HepG2 (cell line): ENCODE results near the gene TAT. TPM values are rescaled to one million over a fixed set of nuclear protein-coding genes. Genes with fewer than 3 reads are reported as not detected.

ENCODE experiments used
- ATAC-seq: fragments of 200-7000 bp; cut with Tn5 transposase; 3 replicates; pipeline ENCODE4 v1.9.1; 2020; ENCODE audit warnings: mild to moderate bottlenecking, moderate library complexity
- BruUV-seq: library from RNA; stranded (reverse); fragments of 400-500 nt; replicated peaks from 2 replicates; lab custom pipeline; 2021; lab: Mats Ljungman, UMichigan
- CTCF ChIA-PET: fragments of 300-600 bp; formaldehyde crosslinking; extraction: SDS; loops from one replicate; lab custom pipeline; 2021; ENCODE audit warnings: low total read pairs, inconsistent platforms, low intra/inter-chr PET ratio; lab: Yijun Ruan, JAX
- POLR2A ChIA-PET: fragments of 350-600 bp; sonication (Branson Sonifier 250); formaldehyde crosslinking; loops from one replicate; lab custom pipeline; 2020; ENCODE audit warnings: antibody characterized with exemption, inconsistent platforms; lab: Yijun Ruan, JAX
- DNase-seq: peaks from one replicate; pipeline ENCODE4 v3.0.0-alpha.2; 2015; ENCODE audit warnings: low spot score
- FAIRE-seq: peaks from 3 replicates; lab custom pipeline; 2011; peaks lifted over from hg19 to GRCh38; lab: Jason Lieb, UNC
- H2AFZ ChIP-seq: one replicate; pipeline ENCODE4 v1.6.1; 2011; ENCODE audit warnings: low read length, inconsistent platforms
- H3K27ac ChIP-seq: fragments of 300-600 bp; 3 replicates; pipeline ENCODE4 v1.8.0; 2011; ENCODE audit warnings: mixed run types, mild to moderate bottlenecking, mixed read lengths, low read length, inconsistent platforms; ENCODE audit not compliant: insufficient read depth; ENCODE audit errors: extremely low read length
- H3K27me3 ChIP-seq, 2 experiments: fragments of 200-600 bp in 1 of 2; 2 replicates in 1 of 2; 3 replicates in 1 of 2; pipeline versions ENCODE4 v1.6.0 to v1.8.0; 2011; ENCODE audit warnings: low read length in 2 of 2, mild to moderate bottlenecking in 2 of 2, moderate library complexity in 2 of 2, inconsistent platforms in 1 of 2; ENCODE audit not compliant: insufficient read depth in 2 of 2, control insufficient read depth in 1 of 2
- H3K36me3 ChIP-seq, 2 experiments: fragments of 200-600 bp in 1 of 2; replicated peaks in 1 of 2; 2 replicates in 1 of 2; 3 replicates in 1 of 2; pipeline versions ENCODE4 v1.5.1 to v1.8.0; 2011; ENCODE audit warnings: low read length in 2 of 2, inconsistent platforms in 1 of 2; ENCODE audit not compliant: insufficient read depth in 2 of 2, control insufficient read depth in 1 of 2
- H3K4me1 ChIP-seq: 2 replicates; pipeline ENCODE4 v1.5.1; 2012; ENCODE audit warnings: low read length, inconsistent platforms; ENCODE audit not compliant: insufficient read depth
- H3K4me2 ChIP-seq: 2 replicates; pipeline ENCODE4 v1.6.0; 2011; ENCODE audit warnings: low read depth, low read length, inconsistent platforms
- H3K4me3 ChIP-seq, 3 experiments: fragments of 200-600 bp in 1 of 3; sonication (generic), shearing (Covaris generic) in 1 of 3; replicated peaks in 1 of 3; 2 replicates each; pipeline ENCODE4 v1.5.1; 2011 to 2016; ENCODE audit warnings: low read length in 3 of 3, inconsistent platforms in 2 of 3, low read depth in 2 of 3, mild to moderate bottlenecking in 2 of 3, control low read depth in 1 of 3, mixed read lengths in 1 of 3; ENCODE audit not compliant: insufficient read depth in 1 of 3
- H3K79me2 ChIP-seq: one replicate; pipeline ENCODE4 v1.6.1; 2011; ENCODE audit warnings: low read length, inconsistent platforms; ENCODE audit not compliant: insufficient read depth
- H3K9ac ChIP-seq: 2 replicates; pipeline ENCODE4 v1.6.0; 2011; ENCODE audit warnings: mild to moderate bottlenecking, low read depth, low read length, inconsistent platforms; ENCODE audit not compliant: insufficient read depth
- H3K9me3 ChIP-seq: 2 replicates; pipeline ENCODE4 v1.5.1; 2012; ENCODE audit warnings: mild to moderate bottlenecking, low read length
- H4K20me1 ChIP-seq: 2 replicates; pipeline ENCODE4 v1.6.0; 2011; ENCODE audit warnings: inconsistent platforms, mild to moderate bottlenecking, low read length, moderate library complexity; ENCODE audit not compliant: insufficient read depth
- KDM4B ChIP-seq: sonication (generic); formaldehyde crosslinking; IDR thresholded peaks from 2 replicates; pipeline ENCODE4 v1.4.0; 2020; ENCODE audit warnings: missing genetic modification reagents
- MAFF ChIP-seq: IDR thresholded peaks from 2 replicates; pipeline ENCODE4 v1.6.1; 2011; ENCODE audit warnings: low read depth, low read length, improper control_type of control experiment
- MAFK ChIP-seq, 2 experiments: IDR thresholded peaks in 1 of 2; conservative IDR thresholded peaks in 1 of 2; 2 replicates each; pipeline ENCODE4 v1.6.1; 2011; ENCODE audit warnings: improper control_type of control experiment in 2 of 2, low read length in 2 of 2
- RAD21 ChIP-seq: fragments of 450-650 bp; formaldehyde crosslinking; IDR thresholded peaks from 2 replicates; pipeline ENCODE4 v1.5.0; 2020; ENCODE audit warnings: mild to moderate bottlenecking
- RBM39 ChIP-seq: fragments of 200-400 bp; formaldehyde crosslinking; IDR thresholded peaks from one replicate; pipeline ENCODE4 v1.6.1; 2018; ENCODE audit warnings: antibody characterized with exemption, mild to moderate bottlenecking, low read depth, low read length; ENCODE audit not compliant: poor library complexity, severe bottlenecking
- THYN1 ChIP-seq: sonication (generic); formaldehyde crosslinking; IDR thresholded peaks from 2 replicates; pipeline ENCODE4 v1.8.1; 2023; ENCODE audit warnings: low read depth, mild to moderate bottlenecking, moderate library complexity, missing genetic modification reagents, borderline replicate concordance
- ZNF629 ChIP-seq: sonication (generic); formaldehyde crosslinking; conservative IDR thresholded peaks from 2 replicates; pipeline ENCODE4 v1.5.0; 2020; ENCODE audit warnings: missing genetic modification reagents
- ZSCAN30 ChIP-seq: sonication (generic); formaldehyde crosslinking; IDR thresholded peaks from 2 replicates; pipeline ENCODE4 v1.5.0; 2020; ENCODE audit warnings: mild to moderate bottlenecking, missing genetic modification reagents
- in situ Hi-C: cut with HindIII; loops from 2 replicates; pipeline ENCODE4 v1.10.0; 2017; ENCODE audit warnings: low pct_unique_long_range_greater_than_20kb; ENCODE audit not compliant: extremely low pct_ligation_motif_present
- intact Hi-C: fragments of 100-400 bp; cut with micrococcal nuclease; formaldehyde crosslinking; loops from one replicate; pipeline ENCODE4 v1.10.0; 2022; ENCODE audit not compliant: unreplicated experiment
- polyA plus RNA-seq, 8 experiments: library from polyadenylated mRNA; depleted of rRNA in 3 of 8; stranded (reverse) in 7 of 8; unstranded in 1 of 8; fragments of >200 nt; fragmentation: Illumina TruSeq in 4 of 8; extraction: Trizol in 4 of 8; gene quantifications; 2 replicates each; pipeline versions ENCODE4 v1.2.1 to v1.2.3, GENCODE V29; 2011 to 2016; ENCODE audit warnings: low read depth in 4 of 8, missing spikeins in 1 of 8, mixed read lengths in 1 of 8; ENCODE audit not compliant: insufficient read depth in 1 of 8
- total RNA-seq, 5 experiments: library from RNA; depleted of rRNA; stranded (reverse); fragments of >200 nt; fragmentation: Illumina TruSeq; extraction: Trizol; gene quantifications; 2 replicates each; pipeline ENCODE4 v1.2.3, GENCODE V29; 2016; ENCODE audit warnings: low read depth in 1 of 5
- TF ChIP-seq, protein P1 (sequence below): sonication (generic); formaldehyde crosslinking; conservative IDR thresholded peaks from 2 replicates; pipeline ENCODE4 v1.4.0; 2020; ENCODE audit warnings: mild to moderate bottlenecking, missing genetic modification reagents, moderate library complexity
- TF ChIP-seq, protein P2 (sequence below): IDR thresholded peaks from 2 replicates; pipeline ENCODE4 v1.6.1; 2012; ENCODE audit warnings: low read depth, low read length, improper control_type of control experiment
- TF ChIP-seq, protein P3 (sequence below): sonication (generic); formaldehyde crosslinking; IDR thresholded peaks from 2 replicates; pipeline ENCODE4 v1.4.0; 2020; ENCODE audit warnings: missing genetic modification reagents
- TF ChIP-seq, protein P4 (sequence below): sonication (generic); formaldehyde crosslinking; IDR thresholded peaks from 2 replicates; pipeline ENCODE4 v1.4.0; 2020; ENCODE audit warnings: missing genetic modification reagents, borderline replicate concordance
- TF ChIP-seq, protein P5 (sequence below): sonication (generic); formaldehyde crosslinking; conservative IDR thresholded peaks from 2 replicates; pipeline ENCODE4 v1.8.1; 2023; ENCODE audit warnings: missing genetic modification reagents
- TF ChIP-seq, protein P6 (sequence below): IDR thresholded peaks from 2 replicates; pipeline ENCODE4 v1.6.1; 2012; ENCODE audit warnings: inconsistent platforms

The TAT gene
- total and polyA plus RNA-seq, 2 of the 13 experiments (the other 11 are each of a cell fraction or from before 2014, with no cell fraction given): 1.6 to 5.8 TPM

DNA sequence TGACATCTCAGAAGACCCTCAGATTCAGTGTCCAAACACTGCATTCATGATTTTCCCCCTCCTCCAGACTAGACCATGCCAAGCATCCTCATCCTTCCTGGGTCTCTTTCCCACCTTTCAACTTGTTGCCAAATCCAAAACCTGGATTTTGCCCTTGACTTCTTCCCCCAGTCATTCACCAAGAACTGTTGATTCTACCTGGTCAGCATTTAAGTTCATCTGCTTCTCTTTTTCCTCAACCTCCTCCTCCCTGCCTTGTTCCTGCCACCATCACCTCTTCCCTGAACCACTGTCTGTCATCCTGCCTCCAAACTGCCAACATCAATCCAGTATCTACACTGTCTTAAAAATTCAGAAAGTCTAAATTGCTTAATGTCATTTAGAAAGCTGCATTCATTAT lies 29.7 kb downstream of the TAT start:
- intact Hi-C loops: no loop called here
- TF ChIP-seq ZNF629 (CRISPR knock-in tag) (no peak), RAD21 (CRISPR knock-in tag) (no peak), MAFK (conservative IDR thresholded peaks at IDR 0.05 in 1 of 2, IDR thresholded peaks at IDR 0.05 in 1 of 2; ENCODE audit: low read length in 2 of 2) (peak; percentile 71 to 76), ZSCAN30 (CRISPR knock-in tag) (no peak), THYN1 (CRISPR knock-in tag) (no peak), RBM39 (no peak), KDM4B (CRISPR knock-in tag) (no peak), MAFF (peak; percentile 49; the same call in 1 of the 2 replicates)
- TF ChIP-seq, protein P1, sequence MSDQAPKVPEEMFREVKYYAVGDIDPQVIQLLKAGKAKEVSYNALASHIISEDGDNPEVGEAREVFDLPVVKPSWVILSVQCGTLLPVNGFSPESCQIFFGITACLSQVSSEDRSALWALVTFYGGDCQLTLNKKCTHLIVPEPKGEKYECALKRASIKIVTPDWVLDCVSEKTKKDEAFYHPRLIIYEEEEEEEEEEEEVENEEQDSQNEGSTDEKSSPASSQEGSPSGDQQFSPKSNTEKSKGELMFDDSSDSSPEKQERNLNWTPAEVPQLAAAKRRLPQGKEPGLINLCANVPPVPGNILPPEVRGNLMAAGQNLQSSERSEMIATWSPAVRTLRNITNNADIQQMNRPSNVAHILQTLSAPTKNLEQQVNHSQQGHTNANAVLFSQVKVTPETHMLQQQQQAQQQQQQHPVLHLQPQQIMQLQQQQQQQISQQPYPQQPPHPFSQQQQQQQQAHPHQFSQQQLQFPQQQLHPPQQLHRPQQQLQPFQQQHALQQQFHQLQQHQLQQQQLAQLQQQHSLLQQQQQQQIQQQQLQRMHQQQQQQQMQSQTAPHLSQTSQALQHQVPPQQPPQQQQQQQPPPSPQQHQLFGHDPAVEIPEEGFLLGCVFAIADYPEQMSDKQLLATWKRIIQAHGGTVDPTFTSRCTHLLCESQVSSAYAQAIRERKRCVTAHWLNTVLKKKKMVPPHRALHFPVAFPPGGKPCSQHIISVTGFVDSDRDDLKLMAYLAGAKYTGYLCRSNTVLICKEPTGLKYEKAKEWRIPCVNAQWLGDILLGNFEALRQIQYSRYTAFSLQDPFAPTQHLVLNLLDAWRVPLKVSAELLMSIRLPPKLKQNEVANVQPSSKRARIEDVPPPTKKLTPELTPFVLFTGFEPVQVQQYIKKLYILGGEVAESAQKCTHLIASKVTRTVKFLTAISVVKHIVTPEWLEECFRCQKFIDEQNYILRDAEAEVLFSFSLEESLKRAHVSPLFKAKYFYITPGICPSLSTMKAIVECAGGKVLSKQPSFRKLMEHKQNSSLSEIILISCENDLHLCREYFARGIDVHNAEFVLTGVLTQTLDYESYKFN: no peak
- TF ChIP-seq, protein P2, sequence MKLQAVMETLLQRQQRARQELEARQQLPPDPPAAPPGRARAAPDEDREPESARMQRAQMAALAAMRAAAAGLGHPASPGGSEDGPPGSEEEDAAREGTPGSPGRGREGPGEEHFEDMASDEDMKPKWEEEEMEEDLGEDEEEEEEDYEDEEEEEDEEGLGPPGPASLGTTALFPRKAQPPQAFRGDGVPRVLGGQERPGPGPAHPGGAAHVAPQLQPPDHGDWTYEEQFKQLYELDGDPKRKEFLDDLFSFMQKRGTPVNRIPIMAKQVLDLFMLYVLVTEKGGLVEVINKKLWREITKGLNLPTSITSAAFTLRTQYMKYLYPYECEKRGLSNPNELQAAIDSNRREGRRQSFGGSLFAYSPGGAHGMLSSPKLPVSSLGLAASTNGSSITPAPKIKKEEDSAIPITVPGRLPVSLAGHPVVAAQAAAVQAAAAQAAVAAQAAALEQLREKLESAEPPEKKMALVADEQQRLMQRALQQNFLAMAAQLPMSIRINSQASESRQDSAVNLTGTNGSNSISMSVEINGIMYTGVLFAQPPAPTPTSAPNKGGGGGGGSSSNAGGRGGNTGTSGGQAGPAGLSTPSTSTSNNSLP: no peak
- TF ChIP-seq, protein P3, sequence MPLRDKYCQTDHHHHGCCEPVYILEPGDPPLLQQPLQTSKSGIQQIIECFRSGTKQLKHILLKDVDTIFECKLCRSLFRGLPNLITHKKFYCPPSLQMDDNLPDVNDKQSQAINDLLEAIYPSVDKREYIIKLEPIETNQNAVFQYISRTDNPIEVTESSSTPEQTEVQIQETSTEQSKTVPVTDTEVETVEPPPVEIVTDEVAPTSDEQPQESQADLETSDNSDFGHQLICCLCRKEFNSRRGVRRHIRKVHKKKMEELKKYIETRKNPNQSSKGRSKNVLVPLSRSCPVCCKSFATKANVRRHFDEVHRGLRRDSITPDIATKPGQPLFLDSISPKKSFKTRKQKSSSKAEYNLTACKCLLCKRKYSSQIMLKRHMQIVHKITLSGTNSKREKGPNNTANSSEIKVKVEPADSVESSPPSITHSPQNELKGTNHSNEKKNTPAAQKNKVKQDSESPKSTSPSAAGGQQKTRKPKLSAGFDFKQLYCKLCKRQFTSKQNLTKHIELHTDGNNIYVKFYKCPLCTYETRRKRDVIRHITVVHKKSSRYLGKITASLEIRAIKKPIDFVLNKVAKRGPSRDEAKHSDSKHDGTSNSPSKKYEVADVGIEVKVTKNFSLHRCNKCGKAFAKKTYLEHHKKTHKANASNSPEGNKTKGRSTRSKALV (CRISPR knock-in tag): no peak
- TF ChIP-seq, protein P4, sequence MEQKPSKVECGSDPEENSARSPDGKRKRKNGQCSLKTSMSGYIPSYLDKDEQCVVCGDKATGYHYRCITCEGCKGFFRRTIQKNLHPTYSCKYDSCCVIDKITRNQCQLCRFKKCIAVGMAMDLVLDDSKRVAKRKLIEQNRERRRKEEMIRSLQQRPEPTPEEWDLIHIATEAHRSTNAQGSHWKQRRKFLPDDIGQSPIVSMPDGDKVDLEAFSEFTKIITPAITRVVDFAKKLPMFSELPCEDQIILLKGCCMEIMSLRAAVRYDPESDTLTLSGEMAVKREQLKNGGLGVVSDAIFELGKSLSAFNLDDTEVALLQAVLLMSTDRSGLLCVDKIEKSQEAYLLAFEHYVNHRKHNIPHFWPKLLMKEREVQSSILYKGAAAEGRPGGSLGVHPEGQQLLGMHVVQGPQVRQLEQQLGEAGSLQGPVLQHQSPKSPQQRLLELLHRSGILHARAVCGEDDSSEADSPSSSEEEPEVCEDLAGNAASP (CRISPR knock-in tag): no peak
- TF ChIP-seq, protein P5, sequence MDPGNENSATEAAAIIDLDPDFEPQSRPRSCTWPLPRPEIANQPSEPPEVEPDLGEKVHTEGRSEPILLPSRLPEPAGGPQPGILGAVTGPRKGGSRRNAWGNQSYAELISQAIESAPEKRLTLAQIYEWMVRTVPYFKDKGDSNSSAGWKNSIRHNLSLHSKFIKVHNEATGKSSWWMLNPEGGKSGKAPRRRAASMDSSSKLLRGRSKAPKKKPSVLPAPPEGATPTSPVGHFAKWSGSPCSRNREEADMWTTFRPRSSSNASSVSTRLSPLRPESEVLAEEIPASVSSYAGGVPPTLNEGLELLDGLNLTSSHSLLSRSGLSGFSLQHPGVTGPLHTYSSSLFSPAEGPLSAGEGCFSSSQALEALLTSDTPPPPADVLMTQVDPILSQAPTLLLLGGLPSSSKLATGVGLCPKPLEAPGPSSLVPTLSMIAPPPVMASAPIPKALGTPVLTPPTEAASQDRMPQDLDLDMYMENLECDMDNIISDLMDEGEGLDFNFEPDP (CRISPR knock-in tag): no peak
- TF ChIP-seq, protein P6, sequence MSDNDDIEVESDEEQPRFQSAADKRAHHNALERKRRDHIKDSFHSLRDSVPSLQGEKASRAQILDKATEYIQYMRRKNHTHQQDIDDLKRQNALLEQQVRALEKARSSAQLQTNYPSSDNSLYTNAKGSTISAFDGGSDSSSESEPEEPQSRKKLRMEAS: no peak
- TF ChIP-seq, all 625 proteins: peak for 2
- no peak for ATAC-seq
- no peak overlapping the region for H3K27ac ChIP-seq
- H3K4me3 ChIP-seq: no peak overlapping the region
- no peak overlapping the region for H2AFZ ChIP-seq
- no peak for FAIRE-seq
- BruUV-seq: no TSS peak
- no peak overlapping the region for H3K9ac ChIP-seq
- no peaks in the 10 kb centered on the region for H4K20me1 ChIP-seq
- CTCF ChIA-PET: no interaction called here
- no peaks in the 10 kb centered on the region for H3K27me3 ChIP-seq
- peaks cover 7% of the 10 kb centered on the region; the same call in 1 of the 2 replicates for H3K4me1 ChIP-seq
- no peaks in the 10 kb centered on the region for H3K9me3 ChIP-seq
- in situ Hi-C loops: no loop called here
- no peaks in the 10 kb centered on the region for H3K79me2 ChIP-seq
- no peak for DNase-seq
- no peak overlapping the region for H3K4me2 ChIP-seq
- no peaks in the 10 kb centered on the region for H3K36me3 ChIP-seq
- POLR2A ChIA-PET: no interaction called here
